Measurements from ENCODE around the gene CDKN1A.

The CDKN1A gene

DNA sequence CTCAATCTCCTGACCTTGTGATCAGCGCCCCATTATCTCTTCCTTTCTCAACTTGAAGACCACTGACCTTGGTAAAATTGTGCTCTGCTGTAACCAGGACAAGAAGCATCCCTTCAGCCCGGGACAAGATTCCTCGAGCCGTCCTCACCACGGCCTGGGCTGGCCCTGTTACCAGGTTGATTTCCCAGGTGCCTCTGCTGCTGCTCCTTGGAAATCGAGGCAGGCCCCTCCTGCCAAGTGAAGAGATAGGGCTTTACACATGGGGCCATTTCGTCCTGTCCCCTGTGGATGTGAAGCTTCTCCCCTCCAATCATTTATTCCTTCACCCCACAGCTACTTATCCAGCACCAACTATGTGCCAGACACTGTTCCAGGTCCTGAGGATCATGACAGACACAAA, 40.6 kb downstream of the CDKN1A start:
- no peak overlapping the region for H2BK12ac ChIP-seq (ENCODE audit: low read length)
- no peaks in the 10 kb centered on the region for H3K4me1 ChIP-seq (ENCODE audit: control insufficient read depth in 1 of 2, insufficient read depth in 2 of 2, low read length in 2 of 2)
- H3K4me2 ChIP-seq (ENCODE audit: low read length): no peak overlapping the region
- no peak for DNase-seq
- H3K36me3 ChIP-seq (ENCODE audit: control insufficient read depth in 1 of 2, insufficient read depth in 2 of 2, low read length in 2 of 2): no peaks in the 10 kb centered on the region
- H3K79me1 ChIP-seq (ENCODE audit: low read length): no peaks in the 10 kb centered on the region
- H2AK5ac ChIP-seq (ENCODE audit: low read length): no peak overlapping the region
- H4K91ac ChIP-seq (ENCODE audit: low read depth, low read length): no peak overlapping the region
- no peaks in the 10 kb centered on the region for H3K79me2 ChIP-seq (ENCODE audit: control insufficient read depth, insufficient read depth, low read length, poor library complexity)
- no peak overlapping the region for H3K4ac ChIP-seq (ENCODE audit: low read depth, low read length)
- H3K18ac ChIP-seq (ENCODE audit: low read length): no peak overlapping the region
- H2BK120ac ChIP-seq (ENCODE audit: insufficient read depth, low read length, poor library complexity): no peak overlapping the region
- H4K12ac ChIP-seq (ENCODE audit: low read depth, low read length): no peak overlapping the region
- no peak overlapping the region for H3K4me3 ChIP-seq (ENCODE audit: low read depth, low read length)
- H3K27ac ChIP-seq (ENCODE audit: low read depth, low read length): no peak overlapping the region
- no peak overlapping the region for H3K14ac ChIP-seq (ENCODE audit: low read length)
- no peaks in the 10 kb centered on the region for H3K27me3 ChIP-seq (ENCODE audit: insufficient read depth, low read length)
- WGBS (ENCODE audit: extremely low coverage, insufficient coverage, insufficient read length): no CpG with 5 or more reads among the region's 7 CpGs
- H3K23ac ChIP-seq (ENCODE audit: low read length): no peak overlapping the region
- H3K9ac ChIP-seq (ENCODE audit: low read length): no peak overlapping the region
- no peak overlapping the region for H2AFZ ChIP-seq (ENCODE audit: insufficient read depth, low read length, poor library complexity)
- H2BK5ac ChIP-seq (ENCODE audit: low read depth, low read length, poor library complexity): no peak overlapping the region
- no peaks in the 10 kb centered on the region for H3K9me3 ChIP-seq (ENCODE audit: insufficient read depth, low read depth, low read length)
- H4K8ac ChIP-seq (ENCODE audit: low read depth, low read length): no peak overlapping the region

DNA sequence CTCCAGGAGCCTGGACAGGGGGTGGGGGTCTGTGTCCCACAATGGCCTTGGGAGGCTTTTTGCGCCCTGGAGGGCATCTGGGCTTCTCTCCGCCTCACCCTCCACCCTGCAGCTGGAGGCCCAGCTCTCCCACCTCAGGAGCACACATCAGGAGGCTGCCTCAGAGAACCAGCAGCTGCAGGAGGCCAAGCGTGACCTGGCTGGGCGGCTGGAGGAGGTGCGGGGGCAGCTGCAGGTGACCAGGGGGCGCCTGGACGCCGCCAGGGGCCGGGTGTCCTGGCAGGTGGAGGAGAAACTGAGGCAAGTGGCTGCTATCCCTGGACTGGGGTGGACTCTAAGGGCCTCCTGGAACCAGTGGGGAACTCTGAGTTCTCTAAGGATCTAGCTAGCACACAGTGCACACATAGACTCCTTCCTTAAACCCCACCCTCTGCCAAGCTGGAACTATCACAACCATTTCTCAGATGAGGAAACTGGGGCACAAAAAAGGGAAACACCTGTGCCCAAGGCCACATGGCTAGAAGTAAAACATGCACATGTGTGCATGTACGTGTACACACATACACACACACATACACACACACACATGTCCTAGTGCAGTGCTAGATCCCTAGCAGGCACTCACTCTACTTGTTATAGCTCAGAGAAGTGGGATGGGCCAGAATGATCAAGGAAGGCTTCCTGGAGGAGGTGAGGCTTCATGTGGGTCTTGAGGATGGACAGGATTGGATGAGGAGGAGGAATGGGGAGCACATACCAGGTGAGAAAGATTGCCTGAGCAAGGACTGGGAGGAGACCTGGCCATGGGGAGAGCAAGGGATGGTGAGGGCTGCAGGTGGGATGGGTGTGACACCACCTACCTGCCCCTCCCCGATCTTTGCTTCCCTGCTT, 42.0 kb downstream of the CDKN1A start:
- Histone ChIP-seq H3K79me2 (ENCODE audit: control insufficient read depth, insufficient read depth, low read length, poor library complexity) (no peaks in the 10 kb centered on the region), H3K4ac (ENCODE audit: low read depth, low read length) (no peak overlapping the region)

DNA sequence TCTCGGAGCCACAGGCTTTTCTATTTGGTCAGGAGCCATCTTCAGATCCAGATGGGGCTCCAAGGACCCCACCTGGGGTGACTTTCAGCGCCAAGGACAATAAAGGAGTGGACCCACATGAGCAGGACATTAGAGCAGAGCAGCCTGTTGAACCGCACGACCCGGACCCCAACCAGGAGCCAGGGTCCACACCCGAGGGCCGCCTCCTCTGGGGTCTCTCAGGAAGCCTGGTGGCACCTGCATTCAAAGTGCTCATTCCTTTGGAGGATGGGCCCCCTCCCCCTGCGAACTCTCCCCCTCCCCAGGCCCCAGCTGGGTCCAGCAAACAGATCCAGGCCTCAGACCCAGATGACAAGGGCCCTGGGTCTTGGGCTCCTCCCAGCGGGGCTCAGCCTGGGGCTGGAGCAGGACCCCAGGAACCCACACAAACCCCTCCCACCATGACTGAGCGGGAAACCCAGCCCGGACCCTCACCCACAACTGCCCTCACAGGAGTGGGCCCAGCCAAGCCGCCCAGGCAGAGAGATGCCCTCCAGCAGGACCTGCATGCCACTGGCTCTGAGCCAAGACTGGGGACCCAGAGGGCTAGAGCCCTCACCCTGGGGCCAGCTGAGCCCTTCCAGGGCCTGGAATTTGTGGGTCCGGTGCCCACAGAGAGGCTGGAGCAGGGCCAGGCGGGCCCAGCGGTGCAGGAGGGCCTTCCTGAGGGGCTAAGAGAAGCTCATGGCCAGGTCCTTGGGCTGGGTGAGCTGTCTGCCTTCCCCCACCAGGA, 43.0 kb downstream of the CDKN1A start:
- Histone ChIP-seq H2BK120ac (ENCODE audit: insufficient read depth, low read length, poor library complexity) (no peak overlapping the region), H3K9ac (ENCODE audit: low read length) (no peak overlapping the region), H3K79me1 (ENCODE audit: low read length) (no peaks in the 10 kb centered on the region), H2BK5ac (ENCODE audit: low read depth, low read length, poor library complexity) (no peak overlapping the region), H3K27ac (ENCODE audit: low read depth, low read length) (no peak overlapping the region), H2BK12ac (ENCODE audit: low read length) (no peak overlapping the region), H3K9me3 (ENCODE audit: insufficient read depth, low read depth, low read length) (no peaks in the 10 kb centered on the region), H3K79me2 (ENCODE audit: control insufficient read depth, insufficient read depth, low read length, poor library complexity) (no peaks in the 10 kb centered on the region), H4K12ac (ENCODE audit: low read depth, low read length) (no peak overlapping the region), H3K4ac (ENCODE audit: low read depth, low read length) (no peak overlapping the region), H3K4me3 (ENCODE audit: low read depth, low read length) (no peak overlapping the region), H4K8ac (ENCODE audit: low read depth, low read length) (no peak overlapping the region), H3K18ac (ENCODE audit: low read length) (no peak overlapping the region), H3K27me3 (ENCODE audit: insufficient read depth, low read length) (no peaks in the 10 kb centered on the region), H3K23ac (ENCODE audit: low read length) (no peak overlapping the region), H3K14ac (ENCODE audit: low read length) (no peak overlapping the region), H3K4me2 (ENCODE audit: low read length) (no peak overlapping the region), H4K91ac (ENCODE audit: low read depth, low read length) (no peak overlapping the region), H2AK5ac (ENCODE audit: low read length) (no peak overlapping the region), H3K4me1 (ENCODE audit: control insufficient read depth in 1 of 2, insufficient read depth in 2 of 2, low read length in 2 of 2) (no peaks in the 10 kb centered on the region), H2AFZ (ENCODE audit: insufficient read depth, low read length, poor library complexity) (no peak overlapping the region), H3K36me3 (ENCODE audit: control insufficient read depth in 1 of 2, insufficient read depth in 2 of 2, low read length in 2 of 2) (no peaks in the 10 kb centered on the region)
- DNase-seq: no peak
- WGBS (ENCODE audit: extremely low coverage, insufficient coverage, insufficient read length): no CpG with 5 or more reads among the region's 15 CpGs

More for the DNA sequence above, 42.0 kb downstream of the CDKN1A start:
- Histone ChIP-seq H3K14ac (ENCODE audit: low read length) (no peak overlapping the region), H2BK12ac (ENCODE audit: low read length) (no peak overlapping the region), H4K12ac (ENCODE audit: low read depth, low read length) (no peak overlapping the region), H2AK5ac (ENCODE audit: low read length) (no peak overlapping the region), H3K9ac (ENCODE audit: low read length) (no peak overlapping the region), H3K9me3 (ENCODE audit: insufficient read depth, low read depth, low read length) (no peaks in the 10 kb centered on the region), H3K4me1 (ENCODE audit: control insufficient read depth in 1 of 2, insufficient read depth in 2 of 2, low read length in 2 of 2) (no peaks in the 10 kb centered on the region), H3K4me3 (ENCODE audit: low read depth, low read length) (no peak overlapping the region), H3K23ac (ENCODE audit: low read length) (no peak overlapping the region), H3K36me3 (ENCODE audit: control insufficient read depth in 1 of 2, insufficient read depth in 2 of 2, low read length in 2 of 2) (no peaks in the 10 kb centered on the region), H3K18ac (ENCODE audit: low read length) (no peak overlapping the region), H2BK120ac (ENCODE audit: insufficient read depth, low read length, poor library complexity) (no peak overlapping the region), H3K79me1 (ENCODE audit: low read length) (no peaks in the 10 kb centered on the region), H4K8ac (ENCODE audit: low read depth, low read length) (no peak overlapping the region), H2BK5ac (ENCODE audit: low read depth, low read length, poor library complexity) (no peak overlapping the region), H3K4me2 (ENCODE audit: low read length) (no peak overlapping the region), H3K27me3 (ENCODE audit: insufficient read depth, low read length) (no peaks in the 10 kb centered on the region), H4K91ac (ENCODE audit: low read depth, low read length) (no peak overlapping the region), H3K27ac (ENCODE audit: low read depth, low read length) (no peak overlapping the region), H2AFZ (ENCODE audit: insufficient read depth, low read length, poor library complexity) (no peak overlapping the region)
- no CpG with 5 or more reads among the region's 11 CpGs for WGBS (ENCODE audit: extremely low coverage, insufficient coverage, insufficient read length)
- DNase-seq: no peak

DNA sequence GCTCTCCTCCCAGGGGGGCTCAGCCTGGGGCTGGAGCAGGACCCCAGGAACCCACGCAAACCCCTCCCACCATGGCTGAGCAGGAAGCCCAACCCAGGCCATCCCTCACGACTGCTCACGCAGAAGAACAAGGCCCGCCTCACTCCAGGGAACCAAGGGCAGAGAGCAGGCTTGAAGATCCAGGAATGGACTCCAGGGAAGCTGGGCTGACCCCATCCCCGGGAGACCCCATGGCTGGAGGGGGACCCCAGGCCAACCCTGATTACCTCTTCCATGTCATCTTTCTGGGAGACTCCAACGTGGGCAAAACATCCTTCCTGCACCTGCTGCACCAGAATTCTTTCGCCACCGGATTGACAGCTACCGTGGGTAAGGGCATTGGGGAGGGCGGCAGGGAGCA, 43.9 kb downstream of the CDKN1A start:
- no peak overlapping the region for H2AK5ac ChIP-seq (ENCODE audit: low read length)
- no peaks in the 10 kb centered on the region for H3K36me3 ChIP-seq (ENCODE audit: control insufficient read depth in 1 of 2, insufficient read depth in 2 of 2, low read length in 2 of 2)
- no peak overlapping the region for H3K4me2 ChIP-seq (ENCODE audit: low read length)
- H2BK12ac ChIP-seq (ENCODE audit: low read length): no peak overlapping the region
- no peak overlapping the region for H3K9ac ChIP-seq (ENCODE audit: low read length)
- no peaks in the 10 kb centered on the region for H3K79me2 ChIP-seq (ENCODE audit: control insufficient read depth, insufficient read depth, low read length, poor library complexity)
- no peak overlapping the region for H3K14ac ChIP-seq (ENCODE audit: low read length)
- no peak overlapping the region for H3K4me3 ChIP-seq (ENCODE audit: low read depth, low read length)
- no peaks in the 10 kb centered on the region for H3K9me3 ChIP-seq (ENCODE audit: insufficient read depth, low read depth, low read length)
- H3K4me1 ChIP-seq (ENCODE audit: control insufficient read depth in 1 of 2, insufficient read depth in 2 of 2, low read length in 2 of 2): peaks cover under 1 to 1% of the 10 kb centered on the region in 2 experiments
- no peak overlapping the region for H3K4ac ChIP-seq (ENCODE audit: low read depth, low read length)
- no peaks in the 10 kb centered on the region for H3K79me1 ChIP-seq (ENCODE audit: low read length)
- H3K27me3 ChIP-seq (ENCODE audit: insufficient read depth, low read length): no peaks in the 10 kb centered on the region
- H3K23ac ChIP-seq (ENCODE audit: low read length): no peak overlapping the region
- no peak overlapping the region for H3K27ac ChIP-seq (ENCODE audit: low read depth, low read length)
- H4K12ac ChIP-seq (ENCODE audit: low read depth, low read length): no peak overlapping the region
- no peak overlapping the region for H2BK120ac ChIP-seq (ENCODE audit: insufficient read depth, low read length, poor library complexity)
- no peak overlapping the region for H2AFZ ChIP-seq (ENCODE audit: insufficient read depth, low read length, poor library complexity)
- H4K91ac ChIP-seq (ENCODE audit: low read depth, low read length): no peak overlapping the region
- H4K8ac ChIP-seq (ENCODE audit: low read depth, low read length): no peak overlapping the region
- no peak overlapping the region for H2BK5ac ChIP-seq (ENCODE audit: low read depth, low read length, poor library complexity)
- DNase-seq: no peak
- no CpG with 5 or more reads among the region's 10 CpGs for WGBS (ENCODE audit: extremely low coverage, insufficient coverage, insufficient read length)
- no peak overlapping the region for H3K18ac ChIP-seq (ENCODE audit: low read length)

Data from trophoblast cell (in vitro differentiated cells and primary cell).